Osteocyte (in vitro differentiated cells): Measurements from ENCODE around the gene STPG2. TPM values are rescaled to one million over a fixed set of nuclear protein-coding genes. Genes with fewer than 3 reads are reported as not detected.

Experiments
- DNase-seq: peaks from one replicate; pipeline ENCODE4 v3.0.0; 2021; ENCODE audit warnings: mixed read lengths; ENCODE audit not compliant: unreplicated experiment; ENCODE audit errors: extremely low spot score
- H3K27ac Mint-ChIP-seq: one replicate; pipeline ENCODE4 v1.8.0; 2021; ENCODE audit warnings: mild to moderate bottlenecking, mixed read lengths; ENCODE audit not compliant: unreplicated experiment
- H3K27me3 Mint-ChIP-seq: one replicate; pipeline ENCODE4 v1.8.0; 2021; ENCODE audit warnings: mixed read lengths; ENCODE audit not compliant: unreplicated experiment
- H3K36me3 Mint-ChIP-seq: one replicate; pipeline ENCODE4 v1.8.0; 2021; ENCODE audit warnings: mixed read lengths; ENCODE audit not compliant: unreplicated experiment
- H3K4me1 Mint-ChIP-seq: one replicate; pipeline ENCODE4 v1.8.0; 2021; ENCODE audit warnings: mixed read lengths; ENCODE audit not compliant: unreplicated experiment
- H3K4me3 Mint-ChIP-seq: one replicate; pipeline ENCODE4 v1.8.0; 2021; ENCODE audit warnings: mild to moderate bottlenecking, moderate library complexity, mixed read lengths; ENCODE audit not compliant: unreplicated experiment
- H3K9me3 Mint-ChIP-seq: one replicate; pipeline ENCODE4 v1.8.0; 2021; ENCODE audit warnings: mixed read lengths; ENCODE audit not compliant: unreplicated experiment
- total RNA-seq: library from RNA; stranded (reverse); gene quantifications from 2 replicates; pipeline ENCODE4 v1.2.1, GENCODE V29; 2021
- TF ChIP-seq, protein P1 (sequence below): fragments of 200-600 bp; sonication (generic); IDR thresholded peaks from 2 replicates; pipeline ENCODE4 v1.5.0; 2021; ENCODE audit warnings: antibody characterized with exemption, mild to moderate bottlenecking, moderate library complexity

The STPG2 gene
- total RNA-seq, 1 donor from 2014 or later, result not detected

DNA sequence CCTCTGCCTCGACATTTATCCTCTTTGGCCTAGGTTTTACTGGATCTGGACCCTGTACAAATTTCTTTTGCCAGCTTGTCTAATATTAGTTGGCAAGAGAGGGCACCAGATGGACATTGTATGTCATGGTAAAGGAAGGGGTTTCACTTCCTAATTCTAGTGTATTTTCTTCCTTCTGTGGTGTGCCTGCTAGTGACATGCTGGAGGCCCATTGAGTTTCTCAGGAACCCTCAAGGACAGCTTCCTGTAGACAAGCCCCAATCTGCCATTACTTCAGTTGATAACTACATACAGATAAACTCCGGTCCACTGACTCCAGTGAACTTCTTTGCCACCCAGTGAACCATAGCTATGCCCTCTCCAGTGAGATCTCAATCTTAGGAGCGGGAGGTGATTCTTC is 116.9 kb downstream of the STPG2 start:
- H3K27ac Mint-ChIP-seq, result no peak overlapping the region
- H3K9me3 Mint-ChIP-seq, result peaks cover 14% of the 10 kb centered on the region
- H3K36me3 Mint-ChIP-seq, result no peaks in the 10 kb centered on the region
- no peaks in the 10 kb centered on the region for H3K27me3 Mint-ChIP-seq
- no peak for DNase-seq
- H3K4me3 Mint-ChIP-seq, result no peak overlapping the region
- H3K4me1 Mint-ChIP-seq, result no peaks in the 10 kb centered on the region
- TF ChIP-seq, protein P1, sequence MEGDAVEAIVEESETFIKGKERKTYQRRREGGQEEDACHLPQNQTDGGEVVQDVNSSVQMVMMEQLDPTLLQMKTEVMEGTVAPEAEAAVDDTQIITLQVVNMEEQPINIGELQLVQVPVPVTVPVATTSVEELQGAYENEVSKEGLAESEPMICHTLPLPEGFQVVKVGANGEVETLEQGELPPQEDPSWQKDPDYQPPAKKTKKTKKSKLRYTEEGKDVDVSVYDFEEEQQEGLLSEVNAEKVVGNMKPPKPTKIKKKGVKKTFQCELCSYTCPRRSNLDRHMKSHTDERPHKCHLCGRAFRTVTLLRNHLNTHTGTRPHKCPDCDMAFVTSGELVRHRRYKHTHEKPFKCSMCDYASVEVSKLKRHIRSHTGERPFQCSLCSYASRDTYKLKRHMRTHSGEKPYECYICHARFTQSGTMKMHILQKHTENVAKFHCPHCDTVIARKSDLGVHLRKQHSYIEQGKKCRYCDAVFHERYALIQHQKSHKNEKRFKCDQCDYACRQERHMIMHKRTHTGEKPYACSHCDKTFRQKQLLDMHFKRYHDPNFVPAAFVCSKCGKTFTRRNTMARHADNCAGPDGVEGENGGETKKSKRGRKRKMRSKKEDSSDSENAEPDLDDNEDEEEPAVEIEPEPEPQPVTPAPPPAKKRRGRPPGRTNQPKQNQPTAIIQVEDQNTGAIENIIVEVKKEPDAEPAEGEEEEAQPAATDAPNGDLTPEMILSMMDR, result no peak

DNA sequence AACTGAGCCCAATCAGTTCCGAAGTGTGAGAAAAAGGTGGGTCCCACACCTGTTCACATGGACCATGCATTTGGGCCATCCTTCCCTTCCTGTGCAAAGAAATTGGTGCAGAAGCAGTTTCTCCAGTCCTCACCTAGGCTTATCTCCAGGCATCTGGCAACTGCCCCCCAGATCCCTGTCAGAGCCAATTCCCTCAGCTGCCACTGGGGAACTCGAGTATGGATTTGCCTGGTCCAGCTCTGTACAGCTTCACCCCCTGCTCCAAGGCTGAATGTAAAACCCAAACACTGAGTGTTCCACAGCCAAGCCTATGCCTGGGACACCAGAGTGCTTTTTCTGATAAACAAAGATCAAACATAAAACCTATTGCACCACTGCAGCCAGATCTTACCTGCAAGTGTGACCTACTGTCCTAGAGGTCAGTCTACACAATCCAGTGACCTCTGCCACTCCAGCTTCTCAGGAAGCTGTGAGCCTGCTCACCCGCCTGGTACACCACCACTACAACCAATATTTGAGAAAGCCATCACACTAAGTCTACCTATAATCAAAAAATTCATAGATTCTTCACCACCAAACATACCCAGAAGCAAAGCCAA is 136.4 kb downstream of the STPG2 start:
- Mint-ChIP-seq H3K27ac (no peak overlapping the region), H3K36me3 (no peaks in the 10 kb centered on the region), H3K4me1 (no peaks in the 10 kb centered on the region), H3K27me3 (no peaks in the 10 kb centered on the region), H3K9me3 (peaks cover 5% of the 10 kb centered on the region), H3K4me3 (no peak overlapping the region)
- DNase-seq, result no peak
- TF ChIP-seq, protein P1, result no peak

DNA sequence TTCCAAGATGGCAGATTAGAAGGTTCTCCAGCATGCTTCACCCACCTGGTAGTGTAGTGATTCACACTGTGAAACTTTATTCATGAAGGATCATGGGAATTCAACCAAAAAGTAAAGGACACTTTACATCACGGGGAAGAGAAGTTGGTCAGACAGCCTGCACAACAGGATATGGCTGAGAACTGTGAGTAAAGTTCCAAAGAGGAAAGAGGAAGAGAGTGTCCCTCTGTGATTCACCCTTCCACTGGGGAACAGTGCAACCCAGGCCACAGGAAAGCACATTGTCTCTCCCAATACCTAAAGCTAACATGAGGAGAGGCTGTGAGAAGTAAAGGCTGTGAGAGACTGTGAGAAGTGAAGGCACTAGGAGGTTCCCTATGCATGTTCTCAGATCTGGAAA is 137.2 kb downstream of the STPG2 start:
- H3K27me3 Mint-ChIP-seq, result no peaks in the 10 kb centered on the region
- H3K4me1 Mint-ChIP-seq, result no peaks in the 10 kb centered on the region
- H3K9me3 Mint-ChIP-seq, result peaks cover 4% of the 10 kb centered on the region
- H3K27ac Mint-ChIP-seq, result no peak overlapping the region
- no peaks in the 10 kb centered on the region for H3K36me3 Mint-ChIP-seq
- DNase-seq, result no peak
- no peak overlapping the region for H3K4me3 Mint-ChIP-seq
- TF ChIP-seq, protein P1, result no peak

DNA sequence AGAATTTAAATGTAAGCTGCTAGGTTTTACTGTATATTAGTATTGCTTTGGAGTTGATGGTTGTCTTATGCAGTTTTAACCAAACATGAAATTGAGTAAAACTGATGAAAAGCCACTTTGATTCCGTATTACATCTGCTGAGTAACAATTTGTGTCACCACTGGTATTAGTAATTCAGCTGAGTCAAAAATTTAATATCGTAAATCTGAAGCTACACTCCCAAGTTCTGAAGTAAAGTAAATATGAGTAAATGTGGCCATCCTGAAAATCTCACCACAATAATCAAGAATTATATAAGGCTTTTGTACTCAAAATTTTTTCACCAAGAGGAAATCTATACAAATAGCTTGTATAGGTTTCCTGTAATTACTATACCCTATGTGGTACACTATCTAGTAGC is 142.3 kb downstream of the STPG2 start:
- Mint-ChIP-seq H3K27ac (no peak overlapping the region), H3K4me3 (no peak overlapping the region), H3K4me1 (no peaks in the 10 kb centered on the region), H3K36me3 (no peaks in the 10 kb centered on the region), H3K9me3 (peaks cover 9% of the 10 kb centered on the region), H3K27me3 (no peaks in the 10 kb centered on the region)
- DNase-seq, result no peak
- TF ChIP-seq, protein P1, result no peak

DNA sequence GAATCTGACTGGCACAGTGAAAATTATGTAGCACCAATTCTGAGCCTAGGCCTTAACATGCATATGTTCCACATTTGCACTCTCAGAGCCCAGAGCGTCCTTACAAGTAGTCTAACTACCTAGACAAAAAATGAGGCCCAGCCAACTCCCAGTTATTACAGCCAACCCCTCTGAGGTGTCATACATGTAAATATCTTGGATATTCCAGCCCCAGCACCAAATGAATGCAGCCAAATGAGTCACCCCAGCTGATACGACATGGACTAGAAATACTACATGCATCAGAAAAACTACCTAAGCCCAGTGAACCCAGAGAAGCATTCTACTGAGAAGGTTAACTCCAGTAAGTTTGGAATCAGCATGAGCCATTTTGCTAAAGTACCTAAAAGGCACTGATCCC is 145.1 kb downstream of the STPG2 start:
- Mint-ChIP-seq H3K36me3 (no peaks in the 10 kb centered on the region), H3K4me3 (no peak overlapping the region)
- TF ChIP-seq, protein P1, result no peak

More for the DNA sequence above, 145.1 kb downstream of the STPG2 start:
- Mint-ChIP-seq H3K27ac (no peak overlapping the region), H3K4me1 (no peaks in the 10 kb centered on the region), H3K9me3 (peaks cover 22% of the 10 kb centered on the region), H3K27me3 (no peaks in the 10 kb centered on the region)
- DNase-seq, result no peak
